Activated T-cell treated with anti-CD3 and anti-CD28 coated beads, Interleukin-2, amount 50 U/mL, for 1 hour (primary cell): ENCODE measurements around the gene FSD1.
"Not testable (repeated sequence)": the region's sequence is repeated elsewhere in the genome, so short reads cannot be mapped to it uniquely, and the experiment has no call there.

ENCODE experiments used
- DNase-seq: peaks from one replicate; pipeline ENCODE4 v3.0.0-alpha.2; 2020

FSD1 gene

GRCh38 chr19:4304538-4305256, at the start of gene FSD1:
Gene FSD1, plus strand, starts transcription at chr19:4304598. Its CDS starts 149 bp downstream, at chr19:4304747.
- peak; percentile 68 for DNase-seq

- DNase-seq: no peak
Observed at GRCh38 chr19:4256563-4256962, 47.8 kb upstream of the FSD1 start.

GRCh38 chr19:4257025-4257424, 47.4 kb upstream of the FSD1 start:
- DNase-seq: no peak

- no peak for DNase-seq
Observed at GRCh38 chr19:4258181-4258580, 46.2 kb upstream of the FSD1 start.

- DNase-seq: no peak
Observed at GRCh38 chr19:4260613-4261191, 43.7 kb upstream of the FSD1 start.

- no peak for DNase-seq
Observed at GRCh38 chr19:4264812-4265211, 39.6 kb upstream of the FSD1 start.

GRCh38 chr19:4266253-4267000, 38.0 kb upstream of the FSD1 start:
- DNase-seq: no peak

- DNase-seq: peak; percentile 69
Observed at GRCh38 chr19:4267101-4267900, 37.1 kb upstream of the FSD1 start.

- no peak for DNase-seq
Observed at GRCh38 chr19:4267901-4268815, 36.2 kb upstream of the FSD1 start.

GRCh38 chr19:4268816-4269430, 35.5 kb upstream of the FSD1 start:
- no peak for DNase-seq

- no peak for DNase-seq
Observed at GRCh38 chr19:4272894-4273293, 31.5 kb upstream of the FSD1 start.

- DNase-seq: not testable (repeated sequence)
Observed at GRCh38 chr19:4274321-4274686, 30.1 kb upstream of the FSD1 start.

GRCh38 chr19:4277191-4277696, 27.2 kb upstream of the FSD1 start:
- no peak for DNase-seq

- no peak for DNase-seq
Observed at GRCh38 chr19:4278010-4278409, 26.4 kb upstream of the FSD1 start.

- no peak for DNase-seq
Observed at GRCh38 chr19:4278419-4279266, 25.8 kb upstream of the FSD1 start, which contains the start of gene SHD. Gene SHD, plus strand, starts transcription at chr19:4279266. Its CDS starts 798 bp downstream, at chr19:4280064.

GRCh38 chr19:4279267-4279529, 25.2 kb upstream of the FSD1 start:
- DNase-seq: no peak

- DNase-seq: no peak
Observed at GRCh38 chr19:4279530-4280422, 24.6 kb upstream of the FSD1 start.

GRCh38 chr19:4284176-4284958, 20.0 kb upstream of the FSD1 start:
- no peak for DNase-seq

- no peak for DNase-seq
Observed at GRCh38 chr19:4284974-4285373, 19.4 kb upstream of the FSD1 start.
